Keratinocyte (primary cell): ENCODE data around the gene PCDH9. TPM values are rescaled to one million over a fixed set of nuclear protein-coding genes. Genes with fewer than 3 reads are reported as not detected.

Experiments used
- DNase-seq: peaks from one replicate; pipeline ENCODE4 v3.0.0-alpha.2; 2011; ENCODE audit warnings: low read depth, missing footprints, low spot score
- FAIRE-seq: peaks from 2 replicates; lab custom pipeline; 2011; peaks lifted over from hg19 to GRCh38; lab: Jason Lieb, UNC
- H2AFZ ChIP-seq: 2 replicates; pipeline ENCODE4 v1.6.0; 2012; ENCODE audit warnings: low read length, control low read depth, inconsistent platforms; ENCODE audit not compliant: control insufficient read depth
- H3K27ac ChIP-seq: 2 replicates; pipeline ENCODE4 v1.5.1; 2011; ENCODE audit warnings: low read length; ENCODE audit not compliant: control insufficient read depth, insufficient read depth
- H3K27me3 ChIP-seq: 3 replicates; pipeline ENCODE4 v1.6.0; 2011; ENCODE audit warnings: low read length; ENCODE audit not compliant: control insufficient read depth, insufficient read depth; ENCODE audit errors: extremely low read depth
- H3K36me3 ChIP-seq, 2 experiments: 2 replicates in 1 of 2; 3 replicates in 1 of 2; pipeline ENCODE4 v1.5.1; 2011; ENCODE audit warnings: low read length in 2 of 2, mild to moderate bottlenecking in 1 of 2; ENCODE audit not compliant: control insufficient read depth in 2 of 2, insufficient read depth in 2 of 2; ENCODE audit errors: extremely low read depth in 1 of 2
- H3K4me1 ChIP-seq: 3 replicates; pipeline ENCODE4 v1.5.1; 2011; ENCODE audit warnings: low read length; ENCODE audit not compliant: control insufficient read depth, insufficient read depth; ENCODE audit errors: extremely low read depth
- H3K4me2 ChIP-seq: 3 replicates; pipeline ENCODE4 v1.6.0; 2011; ENCODE audit warnings: low read depth, low read length; ENCODE audit not compliant: control insufficient read depth, insufficient read depth; ENCODE audit errors: extremely low read depth
- H3K4me3 ChIP-seq, 3 experiments: fragments of 200-600 bp in 1 of 3; sonication (generic) in 1 of 3; 2 replicates in 2 of 3; 3 replicates in 1 of 3; pipeline ENCODE4 v1.5.1; 2011 to 2016; ENCODE audit warnings: low read length in 3 of 3, mild to moderate bottlenecking in 3 of 3, control low read depth in 2 of 3, inconsistent platforms in 1 of 3, low read depth in 1 of 3, mixed read lengths in 1 of 3, mixed run types in 1 of 3, moderate library complexity in 1 of 3; ENCODE audit not compliant: control insufficient read depth in 2 of 3, insufficient read depth in 2 of 3; ENCODE audit errors: extremely low read depth in 1 of 3
- H3K79me2 ChIP-seq: 2 replicates; pipeline ENCODE4 v1.6.0; 2012; ENCODE audit warnings: low read length; ENCODE audit not compliant: control insufficient read depth, insufficient read depth
- H3K9ac ChIP-seq: 3 replicates; pipeline ENCODE4 v1.6.0; 2011; ENCODE audit warnings: low read length; ENCODE audit not compliant: control insufficient read depth, insufficient read depth; ENCODE audit errors: extremely low read depth
- H3K9me1 ChIP-seq: 3 replicates; pipeline ENCODE4 v1.6.0; 2011; ENCODE audit warnings: low read length; ENCODE audit not compliant: control insufficient read depth, insufficient read depth; ENCODE audit errors: extremely low read depth
- H3K9me3 ChIP-seq: 2 replicates; pipeline ENCODE4 v1.5.1; 2012; ENCODE audit warnings: low read depth, low read length; ENCODE audit not compliant: control insufficient read depth
- H4K20me1 ChIP-seq: 3 replicates; pipeline ENCODE4 v1.6.0; 2011; ENCODE audit warnings: low read length; ENCODE audit not compliant: control insufficient read depth, insufficient read depth; ENCODE audit errors: extremely low read depth
- CTCF ChIP-seq, 3 experiments: IDR thresholded peaks in 1 of 3; conservative IDR thresholded peaks in 1 of 3; optimal IDR thresholded peaks in 1 of 3; 2 replicates in 2 of 3; 3 replicates in 1 of 3; pipeline versions ENCODE3 to v1.5.1; 2011; ENCODE audit warnings: low read length in 3 of 3, mild to moderate bottlenecking in 3 of 3, moderate library complexity in 2 of 3, control low read depth in 1 of 3, inconsistent platforms in 1 of 3; ENCODE audit not compliant: insufficient read depth in 2 of 3; ENCODE audit errors: extremely low read depth in 1 of 3
- EZH2 ChIP-seq: IDR thresholded peaks from one replicate; pipeline ENCODE4 v1.6.1; 2012; ENCODE audit warnings: inconsistent platforms, mild to moderate bottlenecking, low read length, moderate library complexity
- dilution Hi-C: fragments of 300-500 bp; cut with MboI; formaldehyde crosslinking; loops from one replicate; pipeline ENCODE4 v1.7.0; 2020; ENCODE audit warnings: low sequenced_read_pairs; ENCODE audit not compliant: extremely low pct_ligation_motif_present
- polyA plus RNA-seq, 5 experiments: library from polyadenylated mRNA; depleted of rRNA in 3 of 5; stranded (reverse) in 3 of 5; stranded (forward) in 1 of 5; unstranded in 1 of 5; fragments of >200 nt; gene quantifications; 1 replicate in 1 of 5; 2 replicates in 3 of 5; 3 replicates in 1 of 5; pipeline versions ENCODE4 v1.2.1 to v1.2.3, GENCODE V29; 2011 to 2012; ENCODE audit warnings: missing spikeins in 2 of 5, low read depth in 1 of 5, low replicate concordance in 1 of 5

The PCDH9 gene
- polyA plus RNA-seq, 1 donor (not counting 4 experiments of a cell fraction or from before 2014, with no cell fraction given), result 0.21 TPM

GRCh38 chr13:66969291-66969690 lies 260.8 kb downstream of the PCDH9 start:
- Histone ChIP-seq H3K27ac (no peak overlapping the region), H3K79me2 (no peaks in the 10 kb centered on the region), H3K36me3 (no peaks in the 10 kb centered on the region), H3K4me3 (no peak overlapping the region), H3K9ac (no peak overlapping the region), H3K4me2 (no peak overlapping the region), H2AFZ (no peak overlapping the region), H3K9me1 (no peaks in the 10 kb centered on the region), H4K20me1 (no peaks in the 10 kb centered on the region), H3K27me3 (no peaks in the 10 kb centered on the region), H3K4me1 (no peaks in the 10 kb centered on the region), H3K9me3 (no peaks in the 10 kb centered on the region)
- no peak for TF ChIP-seq CTCF (optimal IDR thresholded peaks at IDR 0.05 in 1 of 3, IDR thresholded peaks at IDR 0.05 in 1 of 3, conservative IDR thresholded peaks at IDR 0.05 in 1 of 3; ENCODE audit: extremely low read depth in 1 of 3, insufficient read depth in 2 of 3, low read length in 3 of 3)
- TF ChIP-seq EZH2, result no peak
- FAIRE-seq (no peak), DNase-seq (no peak)
- dilution Hi-C loops, result no loop called here

DNA sequence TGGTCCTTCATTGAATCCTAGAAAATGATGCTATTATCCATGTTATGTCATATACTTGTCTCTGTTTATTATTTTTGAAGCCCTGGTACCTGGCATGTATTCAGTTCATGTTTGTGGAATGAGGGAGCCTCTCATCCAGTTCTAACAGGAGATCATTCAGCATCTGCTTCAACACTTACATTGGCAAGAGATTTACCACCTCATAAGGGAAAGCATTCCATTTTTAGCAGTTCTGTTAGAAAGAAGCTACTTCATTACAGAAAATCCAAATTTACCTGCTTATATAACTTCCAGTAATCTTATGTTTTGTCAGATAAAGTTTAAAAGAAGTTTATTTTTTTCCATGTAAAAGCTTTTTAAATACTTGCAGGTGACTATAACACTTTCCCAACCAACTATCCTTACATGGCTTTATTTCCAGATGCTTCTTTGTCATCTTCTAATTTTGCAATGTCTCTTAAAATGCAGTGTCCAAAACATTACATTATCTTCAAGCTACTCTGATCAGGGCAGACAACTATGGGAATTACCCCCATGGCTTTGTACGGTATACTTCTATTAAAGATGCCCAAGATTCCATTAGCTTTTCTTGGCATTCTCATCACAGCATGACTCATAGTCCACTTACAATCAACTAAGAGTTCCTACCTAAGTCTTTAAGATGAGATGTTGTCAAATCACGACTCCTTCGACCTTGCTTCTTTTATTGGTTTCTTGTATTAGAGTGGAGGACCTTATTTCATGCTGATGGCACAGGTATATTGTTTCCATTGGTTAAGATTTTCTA lies 262.1 kb downstream of the PCDH9 start:
- no peak overlapping the region for H3K4me3 ChIP-seq
- H3K27ac ChIP-seq, result no peak overlapping the region
- H3K9me3 ChIP-seq, result no peaks in the 10 kb centered on the region
- H4K20me1 ChIP-seq, result no peaks in the 10 kb centered on the region
- no peaks in the 10 kb centered on the region for H3K9me1 ChIP-seq
- no peak overlapping the region for H3K4me2 ChIP-seq
- dilution Hi-C loops, result no loop called here
- no peaks in the 10 kb centered on the region for H3K4me1 ChIP-seq
- no peak for TF ChIP-seq CTCF (optimal IDR thresholded peaks at IDR 0.05 in 1 of 3, IDR thresholded peaks at IDR 0.05 in 1 of 3, conservative IDR thresholded peaks at IDR 0.05 in 1 of 3; ENCODE audit: extremely low read depth in 1 of 3, insufficient read depth in 2 of 3, low read length in 3 of 3)
- no peak for TF ChIP-seq EZH2
- no peak overlapping the region for H3K9ac ChIP-seq
- H3K27me3 ChIP-seq, result no peaks in the 10 kb centered on the region
- H2AFZ ChIP-seq, result no peak overlapping the region
- no peak for FAIRE-seq
- H3K36me3 ChIP-seq, result no peaks in the 10 kb centered on the region
- DNase-seq, result no peak
- H3K79me2 ChIP-seq, result no peaks in the 10 kb centered on the region
